Activated CD8-positive, alpha-beta memory T cell treated with anti-CD3 and anti-CD28 coated beads, Interleukin-2, amount 50 U/mL, for 4 hours (primary cell): ENCODE results near the gene GOLGA6B.
"Not testable (repeated sequence)": the region's sequence is repeated elsewhere in the genome, so short reads cannot be mapped to it uniquely, and the experiment has no call there.

Experiments used
- DNase-seq: peaks from one replicate; pipeline ENCODE4 v3.0.0-alpha.2; 2020

GOLGA6B gene

DNA sequence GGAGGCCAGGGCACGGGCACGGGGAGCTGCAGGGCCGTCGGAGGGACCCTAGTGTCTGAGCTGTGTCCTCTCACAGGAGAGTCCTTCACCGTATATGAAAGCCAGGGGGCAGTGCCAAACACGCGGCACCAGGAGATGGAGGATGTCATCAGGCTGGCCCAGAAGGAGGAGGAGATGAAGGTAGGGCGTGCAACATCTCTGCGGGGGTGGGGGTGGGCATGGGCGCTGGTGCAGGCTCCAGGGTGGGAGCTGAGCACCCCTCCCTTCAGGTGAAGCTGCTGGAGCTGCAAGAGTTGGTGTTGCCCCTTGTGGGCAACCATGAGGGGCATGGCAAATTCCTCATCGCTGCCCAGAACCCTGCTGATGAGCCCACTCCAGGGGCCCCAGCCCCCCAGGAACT lies 11.2 kb downstream of the GOLGA6B start:
- not testable (repeated sequence) for DNase-seq

DNA sequence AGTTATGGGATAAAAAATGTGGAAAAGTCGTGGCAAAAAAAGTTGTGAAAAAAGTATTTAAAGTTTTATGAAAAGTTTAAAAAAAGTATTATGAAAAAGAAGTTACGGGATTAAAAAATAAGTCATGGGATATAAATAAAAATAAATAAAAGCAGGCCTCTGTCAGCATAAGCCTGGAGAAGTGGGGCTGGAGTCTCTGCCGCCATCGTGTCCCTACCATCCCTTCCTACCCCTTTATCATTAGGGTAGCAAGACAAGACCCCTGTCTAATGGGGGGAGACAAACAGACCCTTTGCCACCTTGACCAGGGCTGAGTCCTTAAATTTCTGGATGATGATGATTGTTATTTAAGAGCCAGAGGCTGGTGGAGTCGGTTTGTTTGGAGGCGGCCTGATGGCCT lies 15.3 kb downstream of the GOLGA6B start:
- not testable (repeated sequence) for DNase-seq

DNA sequence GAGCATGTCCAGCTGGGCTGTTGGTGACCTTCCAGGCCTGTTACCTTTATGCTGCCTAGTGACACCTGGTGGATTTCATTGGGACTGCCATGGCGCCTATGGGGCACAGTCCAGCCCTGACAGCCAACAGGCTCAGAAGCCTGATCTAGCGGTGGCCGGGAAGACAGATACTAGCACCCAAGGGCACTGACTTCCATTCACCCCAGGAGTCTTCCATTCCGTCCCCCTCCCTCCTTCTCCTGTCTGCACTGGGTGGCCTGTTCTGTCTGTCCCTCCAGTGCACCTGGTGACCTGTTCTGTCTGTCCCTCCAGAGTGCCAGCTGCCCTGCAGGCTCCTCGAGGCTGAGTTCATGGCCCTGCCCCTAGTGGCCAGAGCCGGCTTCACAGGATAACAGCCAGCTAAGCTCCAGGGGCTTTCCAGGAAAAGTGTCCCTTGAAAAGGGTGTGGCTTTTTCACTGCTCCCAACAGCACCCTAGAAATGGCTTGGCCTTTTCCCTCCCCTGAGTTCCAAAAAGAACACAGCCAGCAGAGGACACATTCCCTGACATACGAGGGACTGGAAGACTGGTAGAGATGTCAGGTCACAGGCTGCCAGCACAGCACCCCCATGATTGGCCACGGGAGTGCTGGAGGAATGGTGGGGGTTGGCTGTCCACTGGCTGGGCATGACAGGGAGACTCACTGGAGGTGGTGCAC lies 16.3 kb downstream of the GOLGA6B start:
- peak; percentile 64 for DNase-seq

DNA sequence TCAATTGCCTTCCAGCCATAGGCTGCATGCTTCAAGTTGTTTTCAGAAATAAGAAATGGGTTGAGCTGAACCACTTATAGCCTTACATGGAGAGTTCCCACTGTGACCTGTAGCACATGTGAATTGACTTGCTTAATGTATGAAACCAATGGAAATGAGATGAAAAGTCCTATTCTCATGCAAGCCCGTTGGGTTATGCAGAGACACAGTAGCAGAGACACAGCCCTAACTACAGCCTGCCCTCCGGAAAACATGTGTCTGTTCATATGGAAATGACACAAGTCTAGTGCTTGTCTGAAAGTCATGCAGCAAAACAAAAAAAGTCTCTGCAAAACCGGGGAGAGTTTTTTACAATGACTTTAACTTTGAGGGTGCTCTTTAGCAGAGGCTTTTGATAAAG lies 17.0 kb downstream of the GOLGA6B start:
- DNase-seq: no peak

DNA sequence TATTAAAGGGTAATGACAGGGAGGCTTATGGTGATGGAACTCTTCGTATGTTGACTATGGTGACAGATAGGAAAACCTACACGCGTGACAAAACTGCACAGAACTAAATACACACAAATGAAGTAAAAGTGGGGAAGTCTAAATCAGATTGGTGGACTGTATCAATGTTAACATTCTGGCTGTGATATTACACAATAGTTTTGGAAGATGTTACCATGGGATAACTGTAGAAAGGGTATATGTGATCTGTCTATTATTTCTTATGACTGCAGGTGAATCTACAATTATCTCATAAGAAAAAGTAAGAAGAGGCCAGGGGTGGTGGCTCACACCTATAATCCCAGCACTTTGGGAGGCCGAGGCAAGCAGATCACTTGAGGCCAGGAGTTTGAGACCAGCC lies 22.3 kb downstream of the GOLGA6B start:
- no peak for DNase-seq

DNA sequence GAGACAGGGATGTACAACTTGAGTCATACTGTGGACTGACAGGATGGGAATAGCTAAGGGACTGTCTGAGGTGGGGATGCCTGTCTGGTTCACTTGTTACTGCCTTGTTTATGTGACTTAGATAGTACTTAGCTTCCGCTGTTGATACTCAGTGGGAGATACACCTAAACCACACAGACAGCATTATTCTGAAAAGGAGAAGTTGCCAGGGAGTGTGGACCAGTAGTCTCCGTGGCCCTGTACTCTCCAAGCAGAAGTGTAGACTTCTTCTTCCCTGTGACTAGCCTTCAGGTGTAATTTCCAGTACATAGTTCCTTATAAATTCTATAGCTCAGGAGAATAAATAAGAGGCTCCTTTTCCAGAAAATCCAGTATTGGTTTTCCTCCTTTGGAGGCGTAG lies 26.4 kb downstream of the GOLGA6B start:
- no peak for DNase-seq

DNA sequence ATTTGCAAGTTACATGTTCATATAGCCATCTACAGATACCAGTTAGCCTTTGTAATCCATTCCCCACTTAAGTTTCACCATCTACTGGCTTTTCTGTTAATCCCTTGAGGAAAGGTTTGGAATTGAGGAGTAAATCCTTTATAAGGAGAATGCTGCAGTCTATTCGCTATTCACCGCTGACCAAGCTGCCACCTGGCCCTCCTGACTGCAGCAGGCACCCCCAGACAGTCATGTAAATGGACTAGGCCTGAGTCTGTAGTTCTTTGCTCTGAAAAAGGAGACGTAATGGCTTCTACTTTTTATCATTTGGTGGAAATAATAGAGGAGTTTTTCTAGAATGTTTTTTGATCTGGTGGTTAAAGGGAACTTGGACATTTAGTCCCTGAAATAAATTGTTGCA lies 28.3 kb downstream of the GOLGA6B start:
- DNase-seq: no peak

DNA sequence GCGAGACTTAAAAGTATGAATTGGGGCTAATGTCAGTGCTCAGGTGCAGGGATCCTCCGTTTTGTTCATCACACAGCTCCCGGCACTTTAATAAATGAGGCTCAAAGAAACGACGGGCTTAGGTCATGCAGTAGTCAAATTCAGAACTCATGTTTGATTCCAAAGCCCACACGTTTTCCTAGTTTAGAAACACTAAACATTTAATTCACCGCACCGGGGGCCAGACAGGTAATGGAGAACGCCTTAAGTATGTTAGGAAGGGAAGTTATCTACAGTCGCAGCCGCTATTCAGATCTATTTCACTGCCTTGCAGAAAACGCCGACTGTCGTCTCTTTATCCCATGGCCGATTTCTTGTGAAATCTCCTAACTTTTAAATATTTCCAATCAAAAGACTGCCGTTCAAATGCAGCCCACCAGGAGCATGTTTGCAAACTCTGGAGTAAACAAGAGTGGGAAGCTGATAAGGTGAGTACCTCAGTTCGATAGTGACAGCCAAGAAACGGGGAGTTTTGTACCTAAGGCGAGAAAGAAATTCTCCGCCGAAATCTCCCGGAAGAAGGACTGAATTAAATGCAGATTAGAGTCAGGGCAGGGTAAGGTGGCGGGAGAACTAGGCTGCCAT lies 30.9 kb downstream of the GOLGA6B start:
- no peak for DNase-seq

DNA sequence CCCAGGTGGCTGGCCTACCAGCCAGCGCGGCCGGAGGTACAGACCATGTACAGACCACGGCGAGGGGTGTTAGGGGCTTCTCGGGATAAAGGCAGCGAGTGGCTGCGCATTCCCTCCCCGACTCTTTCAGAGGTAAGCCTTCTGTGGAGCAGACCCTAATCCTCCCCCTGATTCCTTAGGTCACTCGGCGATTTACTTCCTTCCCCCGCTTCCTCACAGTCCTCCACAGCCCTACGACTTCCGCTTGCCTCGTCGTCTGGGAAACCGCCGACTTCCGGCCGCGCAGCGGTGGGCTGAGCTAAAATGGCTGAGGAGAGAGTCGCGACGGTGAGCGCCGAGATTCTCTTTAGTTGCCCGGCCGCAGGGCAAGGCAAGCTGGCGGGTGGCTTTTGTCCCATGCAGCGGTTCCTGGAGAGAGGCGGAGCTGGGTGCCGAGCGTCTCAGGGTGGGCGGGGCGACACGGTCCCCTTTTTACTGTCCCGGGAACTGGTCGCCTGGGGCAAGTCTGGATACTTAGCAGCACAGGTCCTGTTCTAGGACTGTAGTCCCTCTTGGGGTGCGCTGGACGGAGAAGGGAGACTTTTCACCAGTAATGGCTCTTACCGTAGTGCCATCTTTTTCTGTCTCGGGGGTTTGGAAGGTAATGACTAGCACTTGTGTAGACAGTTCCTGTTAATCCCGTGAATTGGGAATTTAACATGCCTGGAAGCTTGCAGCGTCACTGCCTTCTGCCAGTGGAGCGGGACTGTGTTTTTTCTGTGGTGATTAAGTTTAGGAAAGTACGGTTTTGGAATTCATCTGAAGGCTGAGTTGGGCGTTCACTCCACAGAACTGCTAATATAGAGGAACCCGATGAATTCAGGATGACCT lies 31.7 kb downstream of the GOLGA6B start, which contains the start of the genes BBS4 and HIGD2B:
Gene BBS4 (plus strand): TSS at position 283 of the 870 bp plus-strand sequence. CDS start 21 bp downstream, at position 304.
Gene HIGD2B (minus strand): TSS at position 258 of the 870 bp plus-strand sequence. CDS start 9,808 bp downstream, outside the sequence.
- DNase-seq: peak; percentile 83

DNA sequence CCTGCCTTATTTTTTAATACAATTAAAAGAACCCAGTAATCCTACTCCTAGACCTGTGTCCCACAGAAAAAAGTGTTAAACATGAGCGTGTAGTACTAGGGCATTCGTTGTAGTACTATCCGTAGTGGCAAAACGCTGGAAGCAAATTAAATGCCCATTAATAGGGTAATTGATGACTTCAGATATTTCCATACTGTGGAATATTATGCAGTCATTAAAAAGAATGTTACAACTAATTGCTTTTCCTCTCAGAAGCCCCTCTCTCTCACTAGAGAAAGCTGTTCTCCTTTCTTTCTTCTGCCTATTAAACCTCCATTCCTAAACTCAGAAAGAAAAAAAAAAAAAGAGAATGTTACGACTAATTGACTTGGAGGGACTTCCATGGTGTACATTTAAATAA lies 34.2 kb downstream of the GOLGA6B start:
- no peak for DNase-seq

DNA sequence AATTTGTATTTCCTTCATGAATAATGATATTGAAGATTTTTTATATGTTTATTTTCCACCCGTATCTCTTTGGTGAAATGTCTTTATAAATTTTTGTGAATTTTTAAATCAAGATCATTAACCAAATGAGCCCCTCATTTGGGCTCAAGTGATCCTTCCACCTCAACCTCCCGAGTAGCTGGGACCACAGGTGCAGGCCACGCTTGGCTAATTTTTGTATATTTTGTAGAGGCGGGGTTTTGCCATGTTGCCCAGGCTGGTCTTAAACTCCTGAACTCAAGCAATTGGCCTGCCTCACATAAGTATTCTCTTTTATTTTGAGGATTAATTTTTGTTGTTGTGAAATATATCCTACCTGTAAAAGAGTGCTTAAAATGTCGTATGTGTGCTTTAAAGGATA lies 36.4 kb downstream of the GOLGA6B start:
- no peak for DNase-seq

DNA sequence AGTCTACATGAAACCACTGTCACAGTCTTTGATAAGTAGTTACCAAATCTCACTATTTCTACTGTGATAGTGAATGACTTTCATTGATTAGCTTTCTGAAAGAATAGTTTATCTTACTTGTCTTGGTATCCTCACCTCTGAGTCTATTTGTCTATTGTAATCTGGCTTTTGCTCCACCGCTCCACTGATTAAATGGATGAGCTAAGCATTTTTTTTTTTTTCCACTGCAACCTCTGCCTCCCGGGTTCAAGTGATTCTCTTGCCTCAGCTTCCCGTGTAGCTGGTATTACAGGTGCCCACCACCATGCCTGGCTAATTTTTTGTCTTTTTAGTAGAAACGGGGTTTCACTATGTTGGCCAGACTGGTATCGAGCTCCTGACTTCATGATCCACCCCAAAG lies 44.4 kb downstream of the GOLGA6B start:
- no peak for DNase-seq

DNA sequence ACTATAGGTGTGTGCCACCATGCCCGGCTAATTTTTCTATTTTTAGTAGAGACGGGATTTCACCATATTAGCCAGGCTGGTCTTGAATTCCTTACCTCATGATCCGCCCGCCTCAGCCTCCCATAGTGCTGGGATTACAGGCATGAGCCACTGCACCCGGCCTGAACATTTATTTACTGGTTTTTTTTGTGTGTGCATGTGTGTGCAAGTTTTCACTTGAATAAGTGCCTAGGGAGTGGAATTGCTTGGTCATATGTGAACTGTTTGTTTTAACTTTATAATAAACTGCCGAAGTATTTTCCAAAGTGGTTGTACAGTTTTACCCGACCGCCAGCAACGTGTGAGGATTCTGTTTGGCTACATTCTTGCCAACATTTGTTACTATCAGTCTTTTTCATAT lies 45.6 kb downstream of the GOLGA6B start:
- no peak for DNase-seq

DNA sequence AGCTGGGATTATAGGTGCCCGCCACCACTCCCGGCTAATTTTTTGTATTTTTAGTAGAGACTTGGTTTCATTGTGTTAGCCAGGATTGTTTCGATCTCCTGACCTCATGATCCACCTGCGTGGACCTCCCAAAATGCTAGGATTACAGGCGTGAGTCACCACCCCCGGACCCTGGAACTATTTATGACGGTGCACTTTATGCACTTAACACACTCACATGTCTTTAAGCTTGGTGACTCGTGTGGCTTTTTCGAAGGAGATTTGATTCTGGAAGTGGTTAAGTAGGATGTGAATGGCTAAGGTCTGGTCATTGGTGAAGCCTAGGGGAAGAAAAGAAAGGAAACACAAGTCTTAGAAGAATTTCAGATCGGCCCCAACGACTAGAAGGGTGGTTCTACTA lies 51.8 kb downstream of the GOLGA6B start:
- DNase-seq: no peak

DNA sequence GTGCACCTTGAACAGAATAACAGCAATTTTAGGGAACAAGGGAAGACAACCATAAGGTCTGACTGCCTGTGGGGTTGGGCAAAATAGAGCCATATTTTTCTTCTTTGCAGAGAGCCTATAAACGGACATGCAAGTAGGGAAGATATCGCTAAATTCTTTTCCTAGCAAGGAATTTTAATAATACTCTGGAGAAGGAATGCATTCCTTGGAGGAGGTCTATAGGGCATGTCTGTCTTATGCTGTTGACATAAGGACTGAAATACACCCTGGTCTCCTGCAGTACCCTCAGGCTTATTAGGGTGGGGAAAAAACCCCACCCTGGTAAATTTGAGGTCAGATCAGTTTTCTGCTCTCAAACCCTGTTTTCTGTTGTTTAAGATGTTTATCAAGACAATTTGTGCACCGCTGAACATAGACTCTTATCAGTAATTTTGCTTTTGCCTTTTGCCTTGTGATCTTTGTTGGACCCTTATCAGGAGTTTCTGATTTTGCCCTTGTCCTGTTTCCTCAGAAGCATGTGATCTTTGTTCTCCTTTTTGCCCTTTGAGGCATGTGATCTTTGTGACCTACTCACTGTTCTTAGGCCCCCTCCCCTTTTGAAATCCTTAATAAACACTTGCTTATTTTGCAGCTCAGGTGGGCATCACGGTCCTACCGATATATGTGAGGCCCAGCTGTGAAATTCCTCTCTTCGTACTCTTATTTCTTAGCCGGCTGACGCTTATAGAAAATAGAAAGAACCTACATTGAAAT lies 54.2 kb downstream of the GOLGA6B start:
- DNase-seq: not testable (repeated sequence)
